ENCODE data around the gene HSD17B12.
A peak's percentile ranks its signal among the peaks of the same experiment; 100 is the strongest.

The HSD17B12 gene

DNA sequence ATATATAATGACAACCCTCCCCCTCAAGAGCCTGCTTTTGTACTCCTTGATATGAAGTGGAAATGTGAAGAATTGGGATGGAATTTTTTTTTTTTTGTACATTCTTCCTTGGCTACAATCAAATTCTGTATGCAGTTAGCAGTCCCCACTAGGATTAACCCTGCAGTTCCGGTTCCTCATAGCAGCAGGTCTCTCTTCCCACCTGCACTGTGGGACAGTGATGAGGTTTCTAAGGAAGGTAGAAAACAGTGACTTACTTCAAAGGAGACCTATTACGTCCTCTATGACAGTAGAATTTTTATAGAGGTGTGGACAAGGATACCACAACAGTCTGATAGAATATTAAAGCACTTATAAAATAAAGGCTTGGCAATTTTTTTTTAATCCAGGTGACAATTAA is 153.7 kb downstream of the HSD17B12 start:
- Histone ChIP-seq H3K4me3 (ENCODE audit: low read depth, low read length) (no peak overlapping the region), H3K18ac (ENCODE audit: low read length) (no peak overlapping the region), H3K4me1 (ENCODE audit: control insufficient read depth in 1 of 2, insufficient read depth in 2 of 2, low read length in 2 of 2) (peaks cover 0 to 3% of the 10 kb centered on the region in 2 experiments), H3K36me3 (ENCODE audit: control insufficient read depth in 1 of 2, insufficient read depth in 2 of 2, low read length in 2 of 2) (no peaks in the 10 kb centered on the region), H2BK120ac (ENCODE audit: insufficient read depth, low read length, poor library complexity) (no peak overlapping the region), H4K12ac (ENCODE audit: low read depth, low read length) (no peak overlapping the region), H4K8ac (ENCODE audit: low read depth, low read length) (no peak overlapping the region), H3K27ac (ENCODE audit: low read depth, low read length) (no peak overlapping the region), H3K23ac (ENCODE audit: low read length) (no peak overlapping the region), H2AFZ (ENCODE audit: insufficient read depth, low read length, poor library complexity) (no peak overlapping the region), H3K14ac (ENCODE audit: low read length) (no peak overlapping the region), H3K79me1 (ENCODE audit: low read length) (no peaks in the 10 kb centered on the region), H4K91ac (ENCODE audit: low read depth, low read length) (no peak overlapping the region), H3K79me2 (ENCODE audit: control insufficient read depth, insufficient read depth, low read length, poor library complexity) (no peaks in the 10 kb centered on the region), H3K4me2 (ENCODE audit: low read length) (no peak overlapping the region), H2AK5ac (ENCODE audit: low read length) (no peak overlapping the region), H3K27me3 (ENCODE audit: insufficient read depth, low read length) (no peaks in the 10 kb centered on the region), H3K4ac (ENCODE audit: low read depth, low read length) (no peak overlapping the region), H3K9me3 (ENCODE audit: insufficient read depth, low read depth, low read length) (no peaks in the 10 kb centered on the region), H2BK5ac (ENCODE audit: low read depth, low read length, poor library complexity) (no peak overlapping the region), H2BK12ac (ENCODE audit: low read length) (no peak overlapping the region), H3K9ac (ENCODE audit: low read length) (no peak overlapping the region)
- DNase-seq = no peak
- WGBS (ENCODE audit: extremely low coverage, insufficient coverage, insufficient read length) = no CpG with 5 or more reads among the region's 2 CpGs

DNA sequence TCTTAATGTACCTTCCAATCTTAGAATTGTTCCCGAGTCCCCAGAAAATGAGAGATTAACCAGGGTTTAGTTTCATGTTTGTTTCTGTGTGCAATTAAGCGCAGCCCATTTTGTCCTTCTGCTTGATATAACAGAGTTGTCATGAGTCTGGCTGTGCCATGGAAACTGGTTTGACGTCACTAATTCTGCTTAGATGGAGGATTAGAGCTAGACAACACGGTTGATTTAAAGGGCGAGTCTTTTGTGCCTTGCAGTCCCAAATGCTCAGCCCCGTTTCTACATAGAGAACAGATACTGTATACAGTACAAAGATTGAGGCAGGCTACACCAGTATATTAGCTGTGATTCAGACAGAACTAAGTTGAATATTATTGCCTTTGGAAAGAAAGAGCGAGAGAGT is 154.6 kb downstream of the HSD17B12 start:
- Histone ChIP-seq H3K23ac (ENCODE audit: low read length) (peak overlapping the region; percentile 13), H3K36me3 (ENCODE audit: control insufficient read depth in 1 of 2, insufficient read depth in 2 of 2, low read length in 2 of 2) (no peaks in the 10 kb centered on the region), H3K14ac (ENCODE audit: low read length) (no peak overlapping the region), H4K8ac (ENCODE audit: low read depth, low read length) (no peak overlapping the region), H4K12ac (ENCODE audit: low read depth, low read length) (no peak overlapping the region), H2AFZ (ENCODE audit: insufficient read depth, low read length, poor library complexity) (no peak overlapping the region), H3K9me3 (ENCODE audit: insufficient read depth, low read depth, low read length) (no peaks in the 10 kb centered on the region), H3K4me3 (ENCODE audit: low read depth, low read length) (no peak overlapping the region), H3K4ac (ENCODE audit: low read depth, low read length) (no peak overlapping the region), H3K9ac (ENCODE audit: low read length) (no peak overlapping the region), H2BK12ac (ENCODE audit: low read length) (no peak overlapping the region), H3K27ac (ENCODE audit: low read depth, low read length) (no peak overlapping the region), H3K27me3 (ENCODE audit: insufficient read depth, low read length) (no peaks in the 10 kb centered on the region), H3K79me1 (ENCODE audit: low read length) (no peaks in the 10 kb centered on the region), H2BK120ac (ENCODE audit: insufficient read depth, low read length, poor library complexity) (no peak overlapping the region), H2BK5ac (ENCODE audit: low read depth, low read length, poor library complexity) (no peak overlapping the region), H3K18ac (ENCODE audit: low read length) (peak overlapping the region; percentile 65), H3K4me2 (ENCODE audit: low read length) (no peak overlapping the region), H4K91ac (ENCODE audit: low read depth, low read length) (no peak overlapping the region), H3K4me1 (ENCODE audit: control insufficient read depth in 1 of 2, insufficient read depth in 2 of 2, low read length in 2 of 2) (peaks cover 0 to 3% of the 10 kb centered on the region in 2 experiments), H2AK5ac (ENCODE audit: low read length) (no peak overlapping the region), H3K79me2 (ENCODE audit: control insufficient read depth, insufficient read depth, low read length, poor library complexity) (no peaks in the 10 kb centered on the region)
- WGBS (ENCODE audit: extremely low coverage, insufficient coverage, insufficient read length) = 100% methylated on average over 1 of the region's 7 CpGs
- peak in 1 of 2 donors; percentile 54 for DNase-seq

- H3K27ac ChIP-seq (ENCODE audit: low read depth, low read length) = no peak overlapping the region
- no peak overlapping the region for H4K91ac ChIP-seq (ENCODE audit: low read depth, low read length)
- H2AK5ac ChIP-seq (ENCODE audit: low read length) = no peak overlapping the region
- H3K36me3 ChIP-seq (ENCODE audit: control insufficient read depth in 1 of 2, insufficient read depth in 2 of 2, low read length in 2 of 2) = no peaks in the 10 kb centered on the region
- no peak overlapping the region for H3K23ac ChIP-seq (ENCODE audit: low read length)
- WGBS (ENCODE audit: extremely low coverage, insufficient coverage, insufficient read length) = 100% methylated on average over 1 of the region's 4 CpGs
- no peak for DNase-seq
- no peak overlapping the region for H4K8ac ChIP-seq (ENCODE audit: low read depth, low read length)
- no peaks in the 10 kb centered on the region for H3K4me1 ChIP-seq (ENCODE audit: control insufficient read depth in 1 of 2, insufficient read depth in 2 of 2, low read length in 2 of 2)
- H4K12ac ChIP-seq (ENCODE audit: low read depth, low read length) = no peak overlapping the region
- no peak overlapping the region for H2BK12ac ChIP-seq (ENCODE audit: low read length)
- H3K14ac ChIP-seq (ENCODE audit: low read length) = no peak overlapping the region
- no peak overlapping the region for H3K4ac ChIP-seq (ENCODE audit: low read depth, low read length)
- no peak overlapping the region for H3K18ac ChIP-seq (ENCODE audit: low read length)
- no peak overlapping the region for H2AFZ ChIP-seq (ENCODE audit: insufficient read depth, low read length, poor library complexity)
- no peaks in the 10 kb centered on the region for H3K79me1 ChIP-seq (ENCODE audit: low read length)
- H2BK5ac ChIP-seq (ENCODE audit: low read depth, low read length, poor library complexity) = no peak overlapping the region
- no peak overlapping the region for H3K4me3 ChIP-seq (ENCODE audit: low read depth, low read length)
- H3K9ac ChIP-seq (ENCODE audit: low read length) = no peak overlapping the region
- no peaks in the 10 kb centered on the region for H3K9me3 ChIP-seq (ENCODE audit: insufficient read depth, low read depth, low read length)
- H3K4me2 ChIP-seq (ENCODE audit: low read length) = no peak overlapping the region
- no peak overlapping the region for H2BK120ac ChIP-seq (ENCODE audit: insufficient read depth, low read length, poor library complexity)
- no peaks in the 10 kb centered on the region for H3K79me2 ChIP-seq (ENCODE audit: control insufficient read depth, insufficient read depth, low read length, poor library complexity)
- no peaks in the 10 kb centered on the region for H3K27me3 ChIP-seq (ENCODE audit: insufficient read depth, low read length)
Observed at GRCh38 chr11:43837879-43838278, 157.3 kb downstream of the HSD17B12 start.

DNA sequence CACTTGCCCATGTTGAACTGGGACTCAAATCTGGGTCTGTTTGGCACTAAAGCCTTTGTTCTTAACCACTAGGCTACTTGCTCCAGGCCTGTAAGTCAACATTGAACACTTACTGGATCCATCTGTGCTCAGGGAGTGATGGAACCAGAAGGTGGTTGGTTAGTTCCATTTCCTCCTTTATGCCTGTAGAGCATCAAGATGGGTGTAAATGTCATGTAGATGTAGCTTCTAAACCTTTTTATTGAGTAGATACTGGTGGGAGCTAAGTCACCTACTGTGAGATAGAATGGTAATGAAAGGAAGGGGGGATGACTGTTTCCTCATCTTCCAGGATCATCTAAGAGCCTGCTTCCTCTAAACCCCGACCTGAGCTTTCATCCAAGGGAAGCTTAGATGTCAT is 161.5 kb downstream of the HSD17B12 start:
- H3K9ac ChIP-seq (ENCODE audit: low read length) = no peak overlapping the region
- WGBS (ENCODE audit: extremely low coverage, insufficient coverage, insufficient read length) = no CpG with 5 or more reads among the region's 1 CpG

More for the DNA sequence above, 161.5 kb downstream of the HSD17B12 start:
- H4K91ac ChIP-seq (ENCODE audit: low read depth, low read length) = no peak overlapping the region
- no peaks in the 10 kb centered on the region for H3K79me1 ChIP-seq (ENCODE audit: low read length)
- no peak overlapping the region for H4K8ac ChIP-seq (ENCODE audit: low read depth, low read length)
- H3K18ac ChIP-seq (ENCODE audit: low read length) = no peak overlapping the region
- no peak overlapping the region for H2BK12ac ChIP-seq (ENCODE audit: low read length)
- DNase-seq = no peak
- no peaks in the 10 kb centered on the region for H3K9me3 ChIP-seq (ENCODE audit: insufficient read depth, low read depth, low read length)
- peaks cover 0 to 2% of the 10 kb centered on the region in 2 experiments for H3K36me3 ChIP-seq (ENCODE audit: control insufficient read depth in 1 of 2, insufficient read depth in 2 of 2, low read length in 2 of 2)
- no peak overlapping the region for H2BK5ac ChIP-seq (ENCODE audit: low read depth, low read length, poor library complexity)
- H3K4me3 ChIP-seq (ENCODE audit: low read depth, low read length) = no peak overlapping the region
- H2BK120ac ChIP-seq (ENCODE audit: insufficient read depth, low read length, poor library complexity) = no peak overlapping the region
- H3K27me3 ChIP-seq (ENCODE audit: insufficient read depth, low read length) = no peaks in the 10 kb centered on the region
- no peak overlapping the region for H3K14ac ChIP-seq (ENCODE audit: low read length)
- no peak overlapping the region for H3K27ac ChIP-seq (ENCODE audit: low read depth, low read length)
- H3K4me1 ChIP-seq (ENCODE audit: control insufficient read depth in 1 of 2, insufficient read depth in 2 of 2, low read length in 2 of 2) = no peaks in the 10 kb centered on the region
- H3K79me2 ChIP-seq (ENCODE audit: control insufficient read depth, insufficient read depth, low read length, poor library complexity) = no peaks in the 10 kb centered on the region
- H3K4ac ChIP-seq (ENCODE audit: low read depth, low read length) = no peak overlapping the region
- H3K4me2 ChIP-seq (ENCODE audit: low read length) = no peak overlapping the region
- H2AK5ac ChIP-seq (ENCODE audit: low read length) = no peak overlapping the region
- no peak overlapping the region for H2AFZ ChIP-seq (ENCODE audit: insufficient read depth, low read length, poor library complexity)
- no peak overlapping the region for H3K23ac ChIP-seq (ENCODE audit: low read length)
- no peak overlapping the region for H4K12ac ChIP-seq (ENCODE audit: low read depth, low read length)

Measured in trophoblast cell (in vitro differentiated cells and primary cell).